NT2/D1 (cell line): ENCODE data around the gene EPB41L2.

Source experiments
- SUZ12 ChIP-seq: IDR thresholded peaks from 2 replicates; pipeline ENCODE4 v1.6.1; 2011; ENCODE audit not compliant: insufficient read length, insufficient read depth; ENCODE audit errors: extremely low read depth
- YY1 ChIP-seq: IDR thresholded peaks from 2 replicates; pipeline ENCODE4 v1.6.1; 2011; ENCODE audit not compliant: insufficient read length, insufficient read depth
- ZNF274 ChIP-seq: IDR thresholded peaks from 2 replicates; pipeline ENCODE4 v1.6.1; 2011; ENCODE audit warnings: mild to moderate bottlenecking, low read depth, low read length

GRCh38 chr6:130889423-130889822 lies 173.6 kb downstream of the EPB41L2 start:
- TF ChIP-seq YY1 (no peak), SUZ12 (no peak), ZNF274 (no peak)
